ENCODE data around the gene CNIH2. TPM values are rescaled to one million over a fixed set of nuclear protein-coding genes. Genes with fewer than 3 reads are reported as not detected.

The CNIH2 gene
- total and polyA plus RNA-seq, 2 of the 13 experiments (the other 11 are each of a cell fraction or from before 2014, with no cell fraction given), result 0.60 to 0.69 TPM

DNA sequence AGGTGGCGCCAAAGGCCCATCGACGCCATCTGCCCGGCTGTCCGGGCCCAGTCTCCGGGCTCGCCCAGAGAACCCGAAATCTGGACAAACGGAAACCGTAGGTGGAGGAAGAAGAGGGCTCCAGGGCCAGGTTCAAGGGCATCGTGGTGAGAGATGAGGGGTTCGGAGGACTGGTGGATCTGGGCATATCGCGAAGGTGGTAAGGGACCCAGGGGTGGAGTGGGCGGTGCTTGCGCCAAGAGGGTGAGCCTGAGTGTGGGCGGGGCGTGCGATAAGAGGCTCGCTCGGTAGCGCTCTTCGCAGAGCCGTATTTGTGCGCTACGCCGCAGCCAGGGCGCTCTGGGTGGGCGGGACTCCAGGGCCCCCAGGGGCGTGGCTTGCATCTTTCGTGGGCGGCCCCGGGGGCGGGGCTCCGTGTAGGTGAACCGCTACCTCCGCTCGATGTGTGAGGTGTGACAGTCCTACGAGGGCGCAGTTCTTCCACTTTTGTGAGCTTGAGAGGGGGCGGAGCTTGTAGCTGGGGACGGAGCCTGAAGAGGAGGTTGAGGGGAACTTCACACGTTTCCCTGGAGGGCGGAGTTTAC lies 34.1 kb downstream of the CNIH2 start (continued):
- TF ChIP-seq, protein P1, sequence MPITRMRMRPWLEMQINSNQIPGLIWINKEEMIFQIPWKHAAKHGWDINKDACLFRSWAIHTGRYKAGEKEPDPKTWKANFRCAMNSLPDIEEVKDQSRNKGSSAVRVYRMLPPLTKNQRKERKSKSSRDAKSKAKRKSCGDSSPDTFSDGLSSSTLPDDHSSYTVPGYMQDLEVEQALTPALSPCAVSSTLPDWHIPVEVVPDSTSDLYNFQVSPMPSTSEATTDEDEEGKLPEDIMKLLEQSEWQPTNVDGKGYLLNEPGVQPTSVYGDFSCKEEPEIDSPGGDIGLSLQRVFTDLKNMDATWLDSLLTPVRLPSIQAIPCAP (CRISPR knock-in tag; IDR thresholded peaks at IDR 0.05; ENCODE audit: low read depth), result no peak
- TF ChIP-seq, protein P2, sequence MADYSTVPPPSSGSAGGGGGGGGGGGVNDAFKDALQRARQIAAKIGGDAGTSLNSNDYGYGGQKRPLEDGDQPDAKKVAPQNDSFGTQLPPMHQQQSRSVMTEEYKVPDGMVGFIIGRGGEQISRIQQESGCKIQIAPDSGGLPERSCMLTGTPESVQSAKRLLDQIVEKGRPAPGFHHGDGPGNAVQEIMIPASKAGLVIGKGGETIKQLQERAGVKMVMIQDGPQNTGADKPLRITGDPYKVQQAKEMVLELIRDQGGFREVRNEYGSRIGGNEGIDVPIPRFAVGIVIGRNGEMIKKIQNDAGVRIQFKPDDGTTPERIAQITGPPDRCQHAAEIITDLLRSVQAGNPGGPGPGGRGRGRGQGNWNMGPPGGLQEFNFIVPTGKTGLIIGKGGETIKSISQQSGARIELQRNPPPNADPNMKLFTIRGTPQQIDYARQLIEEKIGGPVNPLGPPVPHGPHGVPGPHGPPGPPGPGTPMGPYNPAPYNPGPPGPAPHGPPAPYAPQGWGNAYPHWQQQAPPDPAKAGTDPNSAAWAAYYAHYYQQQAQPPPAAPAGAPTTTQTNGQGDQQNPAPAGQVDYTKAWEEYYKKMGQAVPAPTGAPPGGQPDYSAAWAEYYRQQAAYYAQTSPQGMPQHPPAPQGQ (CRISPR knock-in tag; IDR thresholded peaks at IDR 0.05; ENCODE audit: borderline replicate concordance), result no peak
- TF ChIP-seq TOE1 (CRISPR knock-in tag; IDR thresholded peaks at IDR 0.05), result no peak
- TF ChIP-seq ATF7-NPFF (CRISPR knock-in tag; IDR thresholded peaks at IDR 0.05; ENCODE audit: low read depth), result 0 out of 2 replicates have a peak, but pooled peaks have one; percentile 12
- TF ChIP-seq ZSCAN12 (CRISPR knock-in tag; IDR thresholded peaks at IDR 0.05), result no peak
- peak; percentile 73; the same call in 1 of the 2 replicates for TF ChIP-seq ZNF839 (CRISPR knock-in tag; IDR thresholded peaks at IDR 0.05; ENCODE audit: borderline replicate concordance)
- TF ChIP-seq, protein P3, sequence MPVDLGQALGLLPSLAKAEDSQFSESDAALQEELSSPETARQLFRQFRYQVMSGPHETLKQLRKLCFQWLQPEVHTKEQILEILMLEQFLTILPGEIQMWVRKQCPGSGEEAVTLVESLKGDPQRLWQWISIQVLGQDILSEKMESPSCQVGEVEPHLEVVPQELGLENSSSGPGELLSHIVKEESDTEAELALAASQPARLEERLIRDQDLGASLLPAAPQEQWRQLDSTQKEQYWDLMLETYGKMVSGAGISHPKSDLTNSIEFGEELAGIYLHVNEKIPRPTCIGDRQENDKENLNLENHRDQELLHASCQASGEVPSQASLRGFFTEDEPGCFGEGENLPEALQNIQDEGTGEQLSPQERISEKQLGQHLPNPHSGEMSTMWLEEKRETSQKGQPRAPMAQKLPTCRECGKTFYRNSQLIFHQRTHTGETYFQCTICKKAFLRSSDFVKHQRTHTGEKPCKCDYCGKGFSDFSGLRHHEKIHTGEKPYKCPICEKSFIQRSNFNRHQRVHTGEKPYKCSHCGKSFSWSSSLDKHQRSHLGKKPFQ (CRISPR knock-in tag; IDR thresholded peaks at IDR 0.05; ENCODE audit: insufficient replicate concordance), result peak; percentile 88
- TF ChIP-seq SRF (IDR thresholded peaks at IDR 0.05; ENCODE audit: low read depth, low read length), result no peak
- TF ChIP-seq, protein P4, sequence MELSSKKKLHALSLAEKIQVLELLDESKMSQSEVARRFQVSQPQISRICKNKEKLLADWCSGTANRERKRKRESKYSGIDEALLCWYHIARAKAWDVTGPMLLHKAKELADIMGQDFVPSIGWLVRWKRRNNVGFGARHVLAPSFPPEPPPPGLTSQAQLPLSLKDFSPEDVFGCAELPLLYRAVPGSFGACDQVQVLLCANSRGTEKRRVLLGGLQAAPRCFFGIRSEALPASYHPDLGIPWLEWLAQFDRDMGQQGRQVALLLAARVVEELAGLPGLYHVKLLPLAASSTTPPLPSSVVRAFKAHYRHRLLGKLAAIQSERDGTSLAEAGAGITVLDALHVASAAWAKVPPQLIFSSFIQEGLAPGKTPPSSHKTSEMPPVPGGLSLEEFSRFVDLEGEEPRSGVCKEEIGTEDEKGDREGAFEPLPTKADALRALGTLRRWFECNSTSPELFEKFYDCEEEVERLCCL (CRISPR knock-in tag; IDR thresholded peaks at IDR 0.05; ENCODE audit: borderline replicate concordance), result no peak
- TF ChIP-seq HOXA9 (CRISPR knock-in tag; IDR thresholded peaks at IDR 0.05; ENCODE audit: borderline replicate concordance), result no peak
- TF ChIP-seq MAFG (CRISPR knock-in tag; IDR thresholded peaks at IDR 0.05), result no peak
- TF ChIP-seq ZNF350 (CRISPR knock-in tag; IDR thresholded peaks at IDR 0.05; ENCODE audit: borderline replicate concordance, low read depth), result peak; percentile 88
- TF ChIP-seq ZSCAN29 (CRISPR knock-in tag; conservative IDR thresholded peaks at IDR 0.05), result no peak; the same call in 1 of the 2 replicates
- TF ChIP-seq, protein P5, sequence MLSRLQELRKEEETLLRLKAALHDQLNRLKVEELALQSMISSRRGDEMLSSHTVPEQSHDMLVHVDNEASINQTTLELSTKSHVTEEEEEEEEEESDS (CRISPR knock-in tag; IDR thresholded peaks at IDR 0.05; ENCODE audit: borderline replicate concordance), result no peak
- no peak for TF ChIP-seq MEIS1 (CRISPR knock-in tag; IDR thresholded peaks at IDR 0.05; ENCODE audit: borderline replicate concordance)
- no peak for TF ChIP-seq ZNF780A (CRISPR knock-in tag; IDR thresholded peaks at IDR 0.05)
- TF ChIP-seq PLRG1 (conservative IDR thresholded peaks at IDR 0.05), result no peak
- TF ChIP-seq ZNF768 (CRISPR knock-in tag; IDR thresholded peaks at IDR 0.05), result peak; percentile 52
- TF ChIP-seq, protein P6, sequence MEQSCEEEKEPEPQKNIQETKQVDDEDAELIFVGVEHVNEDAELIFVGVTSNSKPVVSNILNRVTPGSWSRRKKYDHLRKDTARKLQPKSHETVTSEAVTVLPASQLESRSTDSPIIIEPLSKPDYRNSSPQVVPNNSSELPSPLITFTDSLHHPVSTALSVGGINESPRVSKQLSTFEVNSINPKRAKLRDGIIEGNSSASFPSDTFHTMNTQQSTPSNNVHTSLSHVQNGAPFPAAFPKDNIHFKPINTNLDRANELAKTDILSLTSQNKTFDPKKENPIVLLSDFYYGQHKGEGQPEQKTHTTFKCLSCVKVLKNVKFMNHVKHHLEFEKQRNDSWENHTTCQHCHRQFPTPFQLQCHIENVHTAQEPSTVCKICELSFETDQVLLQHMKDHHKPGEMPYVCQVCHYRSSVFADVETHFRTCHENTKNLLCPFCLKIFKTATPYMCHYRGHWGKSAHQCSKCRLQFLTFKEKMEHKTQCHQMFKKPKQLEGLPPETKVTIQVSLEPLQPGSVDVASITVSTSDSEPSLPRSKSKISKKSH (CRISPR knock-in tag; IDR thresholded peaks at IDR 0.05; ENCODE audit: borderline replicate concordance), result peak; percentile 19; the same call in 1 of the 2 replicates
- peak; percentile 58; the same call in 1 of the 2 replicates for TF ChIP-seq ISL2 (CRISPR knock-in tag; IDR thresholded peaks at IDR 0.05)
- TF ChIP-seq, protein P7, sequence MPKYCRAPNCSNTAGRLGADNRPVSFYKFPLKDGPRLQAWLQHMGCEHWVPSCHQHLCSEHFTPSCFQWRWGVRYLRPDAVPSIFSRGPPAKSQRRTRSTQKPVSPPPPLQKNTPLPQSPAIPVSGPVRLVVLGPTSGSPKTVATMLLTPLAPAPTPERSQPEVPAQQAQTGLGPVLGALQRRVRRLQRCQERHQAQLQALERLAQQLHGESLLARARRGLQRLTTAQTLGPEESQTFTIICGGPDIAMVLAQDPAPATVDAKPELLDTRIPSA (CRISPR knock-in tag; IDR thresholded peaks at IDR 0.05; ENCODE audit: borderline replicate concordance), result no peak

Measured in HepG2 (cell line).